OCI-LY1 (cell line): Measurements from ENCODE around the gene MFSD12.

Source experiments
- CTCF ChIP-seq: fragments of 200-600 bp; sonication (generic), shearing (Covaris generic); IDR thresholded peaks from 2 replicates; pipeline ENCODE4 v1.5.1; 2017; ENCODE audit warnings: mild to moderate bottlenecking, antibody characterized with exemption, low read length, moderate library complexity, mixed read lengths
- EZH2 ChIP-seq: fragments of 200-600 bp; sonication (generic), shearing (Covaris generic); IDR thresholded peaks from 2 replicates; pipeline ENCODE4 v1.8.0; 2017; ENCODE audit warnings: borderline replicate concordance, mixed run types, mild to moderate bottlenecking, antibody characterized with exemption, low read length, moderate library complexity, mixed read lengths

- no peak for TF ChIP-seq EZH2
- TF ChIP-seq CTCF, result no peak
Observed at GRCh38 chr19:3509566-3509989, 47.8 kb downstream of the MFSD12 start.
